GM12864 (cell line): ENCODE measurements around the gene AOAH.

ENCODE experiments used
- DNase-seq: peaks from one replicate; pipeline ENCODE4 v3.0.0-alpha.2; 2011; ENCODE audit warnings: low read depth
- H3K4me3 ChIP-seq: 2 replicates; pipeline ENCODE4 v1.5.1; 2011; ENCODE audit warnings: mild to moderate bottlenecking, low read depth, low read length, control low read depth
- TF ChIP-seq, protein P1 (sequence below): IDR thresholded peaks from 2 replicates; pipeline ENCODE4 v1.5.1; 2011; ENCODE audit warnings: low read depth, mild to moderate bottlenecking, moderate library complexity, low read length, control low read depth, inconsistent platforms; ENCODE audit errors: missing control alignments

The AOAH gene

DNA sequence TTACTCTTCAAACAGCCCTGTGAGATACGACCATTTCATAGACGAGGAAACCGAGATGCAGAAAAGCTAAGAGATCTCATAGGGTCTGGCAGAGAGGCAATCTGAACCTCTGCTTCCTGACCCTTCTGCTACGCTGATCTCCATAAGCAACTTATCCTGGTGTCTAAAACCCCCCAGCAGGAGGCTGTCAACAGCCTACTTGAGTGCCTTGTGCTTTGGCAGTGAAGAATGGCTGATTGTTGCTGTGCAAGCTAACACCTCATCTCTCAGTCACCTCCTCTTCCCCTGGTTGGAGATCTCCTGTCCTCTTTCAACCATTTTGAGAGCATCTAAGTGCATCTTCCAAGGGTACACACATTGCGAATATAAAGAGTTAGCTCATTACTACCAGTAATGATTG, 86.2 kb downstream of the AOAH start:
- no peak for DNase-seq
- TF ChIP-seq, protein P1, sequence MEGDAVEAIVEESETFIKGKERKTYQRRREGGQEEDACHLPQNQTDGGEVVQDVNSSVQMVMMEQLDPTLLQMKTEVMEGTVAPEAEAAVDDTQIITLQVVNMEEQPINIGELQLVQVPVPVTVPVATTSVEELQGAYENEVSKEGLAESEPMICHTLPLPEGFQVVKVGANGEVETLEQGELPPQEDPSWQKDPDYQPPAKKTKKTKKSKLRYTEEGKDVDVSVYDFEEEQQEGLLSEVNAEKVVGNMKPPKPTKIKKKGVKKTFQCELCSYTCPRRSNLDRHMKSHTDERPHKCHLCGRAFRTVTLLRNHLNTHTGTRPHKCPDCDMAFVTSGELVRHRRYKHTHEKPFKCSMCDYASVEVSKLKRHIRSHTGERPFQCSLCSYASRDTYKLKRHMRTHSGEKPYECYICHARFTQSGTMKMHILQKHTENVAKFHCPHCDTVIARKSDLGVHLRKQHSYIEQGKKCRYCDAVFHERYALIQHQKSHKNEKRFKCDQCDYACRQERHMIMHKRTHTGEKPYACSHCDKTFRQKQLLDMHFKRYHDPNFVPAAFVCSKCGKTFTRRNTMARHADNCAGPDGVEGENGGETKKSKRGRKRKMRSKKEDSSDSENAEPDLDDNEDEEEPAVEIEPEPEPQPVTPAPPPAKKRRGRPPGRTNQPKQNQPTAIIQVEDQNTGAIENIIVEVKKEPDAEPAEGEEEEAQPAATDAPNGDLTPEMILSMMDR, result no peak
- H3K4me3 ChIP-seq, result no peak overlapping the region

DNA sequence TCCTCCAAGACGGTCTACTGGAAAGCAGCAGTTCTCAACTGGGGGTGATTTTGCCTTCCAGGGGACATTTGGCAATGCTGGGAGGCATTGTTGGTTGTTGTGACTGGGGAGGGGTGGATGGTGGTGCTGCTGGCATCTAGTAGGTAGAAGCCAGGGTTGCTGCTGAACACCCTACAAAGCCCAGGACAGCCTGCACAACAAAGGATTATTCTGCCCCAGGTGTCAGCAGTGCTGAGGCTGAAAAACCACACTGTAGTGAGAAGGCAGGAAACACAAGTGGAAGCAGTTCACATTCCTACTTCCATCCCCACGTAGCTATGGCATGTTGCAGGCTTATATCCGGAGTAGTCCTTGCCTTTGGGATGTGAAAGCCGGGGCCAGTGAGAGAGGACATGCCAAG, 86.9 kb downstream of the AOAH start:
- no peak overlapping the region for H3K4me3 ChIP-seq
- no peak for DNase-seq
- TF ChIP-seq, protein P1, result no peak

DNA sequence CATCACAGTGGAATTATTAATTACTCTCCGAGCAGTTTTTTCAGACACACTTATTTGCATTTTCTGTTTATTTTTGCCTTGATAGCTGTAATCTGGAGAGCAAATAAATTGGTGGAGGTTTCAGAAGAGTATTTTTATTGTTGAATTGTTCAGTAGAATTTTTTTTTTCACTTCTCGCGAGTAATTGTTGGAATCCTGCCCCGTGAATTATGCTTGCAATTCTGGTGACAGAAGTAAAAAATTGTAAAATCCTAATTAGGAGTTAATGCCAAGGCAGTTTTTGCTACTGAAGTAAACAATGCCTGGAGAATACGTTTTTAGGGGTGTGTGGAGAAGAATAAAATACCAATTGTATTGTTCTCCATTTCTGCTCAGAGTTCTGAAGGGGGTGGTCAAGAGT, 88.2 kb downstream of the AOAH start:
- DNase-seq, result no peak
- TF ChIP-seq, protein P1, result no peak
- no peak overlapping the region for H3K4me3 ChIP-seq

DNA sequence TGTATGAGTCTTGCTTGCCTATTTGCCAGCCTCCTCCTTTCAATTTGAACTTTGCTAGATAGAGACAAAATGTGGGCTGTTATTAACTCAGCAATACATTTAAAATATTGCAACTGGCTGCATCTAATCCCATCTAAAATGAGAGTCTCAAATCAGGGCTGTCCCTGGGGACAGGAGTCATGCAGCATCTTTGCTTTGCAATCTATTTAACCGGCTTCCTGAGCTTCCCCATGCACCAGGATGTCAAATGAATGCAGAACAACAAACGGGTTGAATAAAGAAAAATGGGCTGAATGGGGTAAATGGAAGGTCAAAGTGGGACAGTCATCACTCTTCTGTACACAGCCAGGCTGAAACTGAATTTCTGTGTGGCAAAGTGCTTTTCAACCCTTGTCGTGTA, 89.2 kb downstream of the AOAH start:
- DNase-seq, result no peak
- TF ChIP-seq, protein P1, result no peak
- H3K4me3 ChIP-seq, result no peak overlapping the region

DNA sequence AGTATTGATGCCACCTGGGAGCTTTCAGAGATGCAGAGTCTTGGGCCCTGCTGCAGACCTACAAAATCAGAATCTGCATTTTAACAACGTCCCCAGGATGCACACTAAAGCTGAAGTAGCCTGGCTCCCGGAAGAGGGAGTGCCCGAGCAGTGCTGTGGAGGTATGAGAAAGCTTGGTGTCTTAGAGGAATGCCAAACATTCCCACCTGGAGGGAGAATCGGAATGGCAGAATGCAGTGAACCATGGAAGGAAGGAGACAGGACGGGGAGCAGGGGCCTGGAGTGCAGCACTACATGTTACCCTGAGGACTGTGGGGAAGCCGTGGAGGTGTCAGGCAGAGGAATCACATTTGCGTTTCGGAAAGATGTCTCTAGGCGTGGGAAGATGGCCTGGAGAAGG, 90.9 kb downstream of the AOAH start:
- TF ChIP-seq, protein P1, result no peak
- no peak for DNase-seq
- no peak overlapping the region for H3K4me3 ChIP-seq

DNA sequence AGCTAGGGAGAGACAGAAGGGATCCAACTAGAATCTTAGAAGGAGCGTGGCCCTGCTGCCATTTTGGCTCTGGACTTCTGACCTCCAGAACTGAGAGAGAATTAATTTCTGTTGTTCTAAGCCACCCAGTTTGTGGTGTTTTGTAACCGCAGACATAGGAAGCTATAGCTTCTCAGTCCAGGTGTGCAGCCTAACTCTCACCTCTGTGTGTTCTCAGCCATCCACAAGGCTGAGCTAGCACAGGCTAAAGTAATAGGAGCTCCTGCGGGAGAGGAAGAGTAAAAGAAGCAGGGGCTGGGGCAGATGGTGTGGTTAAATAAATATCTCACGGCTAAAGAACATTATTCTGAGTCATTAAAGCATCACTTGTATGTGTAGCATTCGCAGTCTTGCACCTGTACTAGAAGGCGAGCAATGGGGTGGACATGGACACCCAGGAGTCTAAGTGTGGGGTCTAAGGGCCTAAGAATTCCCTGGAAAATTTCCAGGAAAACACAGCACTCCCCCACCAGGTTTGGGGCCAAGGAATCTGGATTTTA, 94.1 kb downstream of the AOAH start:
- H3K4me3 ChIP-seq, result no peak overlapping the region
- TF ChIP-seq, protein P1, result no peak
- no peak for DNase-seq

DNA sequence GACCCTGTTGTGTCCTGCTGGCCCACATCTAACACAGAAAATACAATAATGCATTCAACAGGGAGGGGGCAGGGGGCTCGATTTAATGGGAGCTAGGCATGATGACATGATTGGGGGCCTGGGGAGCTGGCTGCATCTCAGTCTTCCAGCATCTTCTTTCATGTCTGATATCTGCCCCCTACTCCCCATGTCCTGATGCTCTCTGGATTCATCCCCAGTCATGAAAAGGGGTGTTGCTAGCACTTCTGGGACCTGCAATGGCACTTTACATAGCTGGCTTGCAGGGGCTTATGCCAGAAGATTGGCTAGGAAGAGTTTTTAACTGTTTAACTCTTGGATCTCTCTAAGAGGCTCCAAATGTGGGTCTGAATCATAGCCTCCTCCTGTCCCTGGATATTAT, 94.9 kb downstream of the AOAH start:
- H3K4me3 ChIP-seq, result no peak overlapping the region
- no peak for DNase-seq
- TF ChIP-seq, protein P1, result no peak
